HUES6 (cell line): ENCODE results near the gene TRAK1.

ENCODE experiments used
- H3K27ac ChIP-seq: 2 replicates; pipeline ENCODE4 v1.7.0; 2013; ENCODE audit warnings: low read depth, mild to moderate bottlenecking, low read length, inconsistent platforms
- H3K27me3 ChIP-seq: 2 replicates; pipeline ENCODE4 v1.6.1; 2013; ENCODE audit warnings: low read length; ENCODE audit not compliant: control insufficient read depth, insufficient read depth
- H3K36me3 ChIP-seq: 2 replicates; pipeline ENCODE4 v1.6.1; 2013; ENCODE audit warnings: low read length; ENCODE audit not compliant: control insufficient read depth, insufficient read depth
- H3K4me1 ChIP-seq: 2 replicates; pipeline ENCODE4 v1.6.1; 2013; ENCODE audit warnings: low read length; ENCODE audit not compliant: control insufficient read depth, insufficient read depth
- H3K4me3 ChIP-seq: 2 replicates; pipeline ENCODE4 v1.5.1; 2013; ENCODE audit warnings: low read depth, low read length
- H3K9ac ChIP-seq: one replicate; pipeline ENCODE4 v1.6.1; 2013; ENCODE audit warnings: mild to moderate bottlenecking, low read length
- H3K9me3 ChIP-seq: 2 replicates; pipeline ENCODE4 v1.6.1; 2013; ENCODE audit warnings: low read depth, low read length; ENCODE audit not compliant: control insufficient read depth, insufficient read depth

Gene TRAK1

GRCh38 chr3:42148086-42148848, 57.1 kb downstream of the TRAK1 start:
- H3K9ac ChIP-seq, result no peak overlapping the region
- H3K36me3 ChIP-seq, result no peaks in the 10 kb centered on the region
- H3K27ac ChIP-seq, result no peak overlapping the region
- peaks cover 10% of the 10 kb centered on the region for H3K4me1 ChIP-seq
- H3K27me3 ChIP-seq, result no peaks in the 10 kb centered on the region
- no peaks in the 10 kb centered on the region for H3K9me3 ChIP-seq
- no peak overlapping the region for H3K4me3 ChIP-seq

GRCh38 chr3:42148982-42149432, 57.9 kb downstream of the TRAK1 start:
- no peaks in the 10 kb centered on the region for H3K9me3 ChIP-seq
- peaks cover 10% of the 10 kb centered on the region for H3K4me1 ChIP-seq
- H3K36me3 ChIP-seq, result no peaks in the 10 kb centered on the region
- no peak overlapping the region for H3K4me3 ChIP-seq
- no peak overlapping the region for H3K27ac ChIP-seq
- no peaks in the 10 kb centered on the region for H3K27me3 ChIP-seq
- no peak overlapping the region for H3K9ac ChIP-seq

GRCh38 chr3:42149532-42149931, 58.4 kb downstream of the TRAK1 start:
- Histone ChIP-seq H3K9me3 (no peaks in the 10 kb centered on the region), H3K27ac (no peak overlapping the region), H3K36me3 (no peaks in the 10 kb centered on the region), H3K4me3 (no peak overlapping the region), H3K4me1 (peaks cover 10% of the 10 kb centered on the region), H3K27me3 (no peaks in the 10 kb centered on the region), H3K9ac (no peak overlapping the region)

- no peaks in the 10 kb centered on the region for H3K27me3 ChIP-seq
- H3K36me3 ChIP-seq, result no peaks in the 10 kb centered on the region
- H3K9ac ChIP-seq, result no peak overlapping the region
- H3K9me3 ChIP-seq, result no peaks in the 10 kb centered on the region
- H3K4me1 ChIP-seq, result peaks cover 10% of the 10 kb centered on the region
- no peak overlapping the region for H3K27ac ChIP-seq
- H3K4me3 ChIP-seq, result no peak overlapping the region
These were observed 58.8 kb downstream of the TRAK1 start for GRCh38 chr3:42149975-42150374.

- Histone ChIP-seq H3K9me3 (no peaks in the 10 kb centered on the region), H3K36me3 (no peaks in the 10 kb centered on the region), H3K4me3 (no peak overlapping the region), H3K4me1 (peaks cover 10% of the 10 kb centered on the region), H3K9ac (no peak overlapping the region), H3K27ac (no peak overlapping the region), H3K27me3 (no peaks in the 10 kb centered on the region)
These were observed 60.5 kb downstream of the TRAK1 start for GRCh38 chr3:42151596-42152168.

- H3K36me3 ChIP-seq, result no peaks in the 10 kb centered on the region
- H3K4me3 ChIP-seq, result no peak overlapping the region
- no peak overlapping the region for H3K9ac ChIP-seq
- no peak overlapping the region for H3K27ac ChIP-seq
- H3K27me3 ChIP-seq, result no peaks in the 10 kb centered on the region
- peaks cover 10% of the 10 kb centered on the region for H3K4me1 ChIP-seq
- H3K9me3 ChIP-seq, result no peaks in the 10 kb centered on the region
These were observed 61.0 kb downstream of the TRAK1 start for GRCh38 chr3:42152193-42152592.

GRCh38 chr3:42153039-42153438, 61.9 kb downstream of the TRAK1 start:
- H3K27ac ChIP-seq, result no peak overlapping the region
- H3K4me1 ChIP-seq, result peaks cover 10% of the 10 kb centered on the region
- H3K9me3 ChIP-seq, result no peaks in the 10 kb centered on the region
- no peak overlapping the region for H3K4me3 ChIP-seq
- H3K36me3 ChIP-seq, result no peaks in the 10 kb centered on the region
- H3K27me3 ChIP-seq, result no peaks in the 10 kb centered on the region
- H3K9ac ChIP-seq, result no peak overlapping the region

GRCh38 chr3:42157540-42158538, 66.7 kb downstream of the TRAK1 start:
- H3K9ac ChIP-seq, result no peak overlapping the region
- H3K4me1 ChIP-seq, result peaks cover 17% of the 10 kb centered on the region
- no peaks in the 10 kb centered on the region for H3K36me3 ChIP-seq
- H3K27me3 ChIP-seq, result no peaks in the 10 kb centered on the region
- H3K9me3 ChIP-seq, result no peaks in the 10 kb centered on the region
- no peak overlapping the region for H3K27ac ChIP-seq
- H3K4me3 ChIP-seq, result no peak overlapping the region

- H3K27ac ChIP-seq, result no peak overlapping the region
- H3K9me3 ChIP-seq, result no peaks in the 10 kb centered on the region
- H3K36me3 ChIP-seq, result no peaks in the 10 kb centered on the region
- peaks cover 17% of the 10 kb centered on the region for H3K4me1 ChIP-seq
- no peak overlapping the region for H3K9ac ChIP-seq
- no peaks in the 10 kb centered on the region for H3K27me3 ChIP-seq
- peak overlapping the region; percentile 72 for H3K4me3 ChIP-seq
These were observed 68.0 kb downstream of the TRAK1 start for GRCh38 chr3:42159147-42159546.

- Histone ChIP-seq H3K9me3 (no peaks in the 10 kb centered on the region), H3K4me1 (peaks cover 22% of the 10 kb centered on the region), H3K4me3 (peak overlapping the region; percentile 72), H3K9ac (peak overlapping the region; percentile 58), H3K36me3 (no peaks in the 10 kb centered on the region), H3K27ac (peak overlapping the region; percentile 53; the same call in 1 of the 2 replicates), H3K27me3 (no peaks in the 10 kb centered on the region)
These were observed 68.7 kb downstream of the TRAK1 start for GRCh38 chr3:42159706-42160472.
